Measurements from ENCODE around the gene MIEF1. TPM values are rescaled to one million over a fixed set of nuclear protein-coding genes. Genes with fewer than 3 reads are reported as not detected.

MIEF1 gene
- total and polyA plus RNA-seq, 8 donors, result 5.1 to 47.3 (median 16.2) TPM

DNA sequence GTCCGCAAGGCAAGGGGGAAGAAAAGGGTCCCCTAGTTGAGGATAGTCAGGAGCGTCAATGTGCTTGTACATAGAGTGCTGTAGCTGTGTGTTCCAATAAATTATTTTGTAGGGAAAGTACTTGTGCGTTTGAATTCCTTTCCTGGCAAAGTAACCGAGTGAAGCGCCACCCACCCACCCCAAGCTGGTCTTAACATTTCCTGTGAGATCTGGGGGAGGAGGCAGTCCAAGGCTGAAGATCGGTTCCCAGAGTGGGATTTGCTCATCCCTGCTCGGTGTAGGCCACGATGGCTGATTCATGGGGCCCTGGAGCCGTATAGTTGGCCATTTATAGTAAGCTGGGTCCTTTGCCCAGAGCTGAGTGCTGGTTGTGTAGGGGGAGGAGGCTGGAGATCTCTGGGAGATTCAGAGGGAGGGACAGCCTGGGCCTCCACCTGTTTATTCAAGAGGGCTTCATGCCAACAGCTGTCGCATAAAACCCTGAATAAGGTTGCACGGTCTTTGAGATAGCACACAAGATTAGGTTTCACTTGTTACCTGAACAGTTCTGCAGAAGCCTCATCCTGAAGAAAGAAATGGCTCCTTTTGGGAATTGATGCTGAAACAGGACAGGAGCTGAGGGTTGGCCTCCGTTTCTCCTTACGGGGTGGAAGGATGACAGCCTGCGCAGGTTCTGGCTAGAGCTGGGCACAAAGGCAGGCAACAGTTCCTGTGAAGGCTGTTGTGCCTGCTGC, 20.6 kb downstream of the MIEF1 start:
- peak; percentile 56 to 73 for DNase-seq
- H3K4me1 ChIP-seq, result peaks cover 46 to 82% (median 79%) of the 10 kb centered on the region in 4 donors
- TF ChIP-seq, protein P1, sequence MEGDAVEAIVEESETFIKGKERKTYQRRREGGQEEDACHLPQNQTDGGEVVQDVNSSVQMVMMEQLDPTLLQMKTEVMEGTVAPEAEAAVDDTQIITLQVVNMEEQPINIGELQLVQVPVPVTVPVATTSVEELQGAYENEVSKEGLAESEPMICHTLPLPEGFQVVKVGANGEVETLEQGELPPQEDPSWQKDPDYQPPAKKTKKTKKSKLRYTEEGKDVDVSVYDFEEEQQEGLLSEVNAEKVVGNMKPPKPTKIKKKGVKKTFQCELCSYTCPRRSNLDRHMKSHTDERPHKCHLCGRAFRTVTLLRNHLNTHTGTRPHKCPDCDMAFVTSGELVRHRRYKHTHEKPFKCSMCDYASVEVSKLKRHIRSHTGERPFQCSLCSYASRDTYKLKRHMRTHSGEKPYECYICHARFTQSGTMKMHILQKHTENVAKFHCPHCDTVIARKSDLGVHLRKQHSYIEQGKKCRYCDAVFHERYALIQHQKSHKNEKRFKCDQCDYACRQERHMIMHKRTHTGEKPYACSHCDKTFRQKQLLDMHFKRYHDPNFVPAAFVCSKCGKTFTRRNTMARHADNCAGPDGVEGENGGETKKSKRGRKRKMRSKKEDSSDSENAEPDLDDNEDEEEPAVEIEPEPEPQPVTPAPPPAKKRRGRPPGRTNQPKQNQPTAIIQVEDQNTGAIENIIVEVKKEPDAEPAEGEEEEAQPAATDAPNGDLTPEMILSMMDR (IDR thresholded peaks at IDR 0.05), result no peak
- TF ChIP-seq POLR2AphosphoS5 (IDR thresholded peaks at IDR 0.05), result peak in 2 of 3 donors; percentile 9 to 20
- no peaks in the 10 kb centered on the region for H3K9me3 ChIP-seq
- WGBS, 5 donors, result 4 to 11% (median 6%) methylated on average over 13 to 14 of the region's 14 CpGs
- peak overlapping the region; percentile 48 to 100 (median 99) for H3K27ac ChIP-seq
- H3K36me3 ChIP-seq, result peaks cover 37 to 55% (median 53%) of the 10 kb centered on the region in 4 donors
- peak overlapping the region; percentile 95 to 100 (median 98) for H3K4me3 ChIP-seq
- no peaks in the 10 kb centered on the region for H3K27me3 ChIP-seq
- intact Hi-C loops (cut with DNase I; ENCODE audit: low total_unique reads), result no loop called here

DNA sequence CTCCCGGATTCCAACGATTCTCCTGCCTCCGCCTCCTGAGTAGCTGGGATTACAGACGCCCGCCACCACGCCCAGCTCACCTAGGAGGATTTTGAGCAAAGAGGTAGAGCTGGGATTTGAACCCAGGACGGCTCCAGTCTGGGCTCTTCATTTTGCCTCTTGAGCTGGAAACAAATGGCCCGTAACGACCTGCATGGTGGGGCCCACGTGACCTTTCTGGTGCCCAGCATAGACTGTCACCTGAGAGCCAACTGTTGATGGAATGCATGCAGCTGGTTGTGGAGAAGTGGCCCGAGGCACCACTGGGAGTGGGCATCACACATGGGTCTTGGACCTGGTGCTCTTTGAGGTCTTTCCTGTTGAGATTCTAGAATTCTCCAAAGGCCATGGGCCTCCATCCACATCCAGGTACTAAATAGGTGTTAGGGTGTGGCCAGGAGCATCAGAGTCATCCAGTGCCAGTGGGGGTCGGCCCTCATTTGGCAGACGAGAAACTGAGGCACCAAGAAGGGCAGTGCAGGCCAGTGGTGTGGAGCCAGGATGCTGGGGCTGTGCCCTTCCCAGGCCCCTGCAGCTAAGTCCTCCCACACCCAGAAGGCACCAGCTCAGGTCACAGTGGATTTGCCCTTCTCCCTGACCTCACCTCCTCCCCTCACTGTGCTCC, 22.1 kb downstream of the MIEF1 start:
- Histone ChIP-seq H3K27ac (peak overlapping the region in 4 of 5 donors; percentile 28 to 100 (median 70)), H3K9me3 (no peaks in the 10 kb centered on the region), H3K27me3 (no peaks in the 10 kb centered on the region), H3K4me1 (peaks cover 55 to 84% (median 82%) of the 10 kb centered on the region in 4 donors), H3K4me3 (peak overlapping the region in 2 of 4 donors; percentile 95 to 99), H3K36me3 (peaks cover 43 to 69% (median 66%) of the 10 kb centered on the region in 4 donors)
- WGBS, 5 donors, result 54 to 65% (median 58%) methylated on average over 10 to 13 of the region's 13 CpGs
- no peak for TF ChIP-seq POLR2A (IDR thresholded peaks at IDR 0.05)
- no peak for TF ChIP-seq POLR2AphosphoS5 (IDR thresholded peaks at IDR 0.05)
- no peak for TF ChIP-seq EP300 (IDR thresholded peaks at IDR 0.05)
- TF ChIP-seq, protein P1 (IDR thresholded peaks at IDR 0.05), result no peak
- DNase-seq, result no peak
- intact Hi-C loops (cut with DNase I; ENCODE audit: low total_unique reads), result no loop called here

DNA sequence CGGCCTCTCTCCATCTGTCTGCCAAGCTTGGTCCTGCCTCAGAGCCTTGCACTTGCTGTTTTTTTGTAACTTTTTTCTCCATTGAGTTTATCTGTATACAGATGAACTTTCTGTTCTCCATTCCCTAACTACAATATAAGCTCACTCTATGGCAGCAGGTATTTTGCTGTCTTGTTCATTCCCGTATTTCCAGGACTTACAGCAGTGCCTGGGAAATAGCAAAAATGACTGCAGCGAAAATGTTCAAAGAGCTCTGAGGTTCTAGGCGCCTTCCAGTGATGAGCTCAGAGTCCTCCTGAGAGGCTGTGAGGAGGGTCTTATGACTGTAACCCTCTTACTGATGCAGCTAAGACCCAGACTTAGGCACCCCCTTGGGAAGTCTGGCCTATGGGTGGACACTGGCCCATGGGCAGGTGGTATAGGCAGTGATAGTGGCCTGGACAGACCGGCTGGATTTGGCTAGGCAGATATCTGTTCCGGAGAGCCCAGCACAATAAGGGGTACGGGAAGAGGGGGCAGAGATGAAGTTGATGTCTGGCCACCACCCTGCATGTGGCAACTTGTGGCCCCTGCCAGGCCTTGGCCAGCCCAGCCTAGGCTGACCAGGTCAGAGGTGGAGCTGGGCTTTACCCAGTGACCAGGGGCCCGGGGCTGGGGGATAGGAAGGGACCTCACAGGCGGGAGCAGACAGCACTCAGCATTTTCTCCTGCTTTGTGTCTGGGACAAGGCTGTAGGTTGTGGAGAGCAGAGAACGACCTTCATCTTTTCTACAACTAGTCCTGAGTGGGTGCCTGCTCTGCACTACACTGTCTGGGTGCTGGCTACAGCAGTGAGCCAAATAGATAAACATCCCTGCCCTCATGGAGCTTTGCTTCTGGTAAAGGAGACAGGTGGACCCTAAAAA, 22.9 kb downstream of the MIEF1 start:
- Histone ChIP-seq H3K27ac (peak overlapping the region; percentile 3 to 99 (median 41)), H3K36me3 (peaks cover 44 to 76% (median 73%) of the 10 kb centered on the region in 4 donors), H3K9me3 (no peaks in the 10 kb centered on the region), H3K27me3 (no peaks in the 10 kb centered on the region), H3K4me3 (peak overlapping the region in 2 of 4 donors; percentile 95 to 99), H3K4me1 (peaks cover 61 to 88% (median 86%) of the 10 kb centered on the region in 4 donors)
- no peak for TF ChIP-seq POLR2A (IDR thresholded peaks at IDR 0.05)
- TF ChIP-seq POLR2AphosphoS5 (IDR thresholded peaks at IDR 0.05), result no peak
- no peak for TF ChIP-seq EP300 (IDR thresholded peaks at IDR 0.05)
- TF ChIP-seq, protein P1 (IDR thresholded peaks at IDR 0.05), result no peak
- no peak for DNase-seq
- WGBS, 5 donors, result 70 to 75% (median 73%) methylated on average over 9 to 10 of the region's 10 CpGs
- intact Hi-C loops (cut with DNase I; ENCODE audit: low total_unique reads), result no loop called here

DNA sequence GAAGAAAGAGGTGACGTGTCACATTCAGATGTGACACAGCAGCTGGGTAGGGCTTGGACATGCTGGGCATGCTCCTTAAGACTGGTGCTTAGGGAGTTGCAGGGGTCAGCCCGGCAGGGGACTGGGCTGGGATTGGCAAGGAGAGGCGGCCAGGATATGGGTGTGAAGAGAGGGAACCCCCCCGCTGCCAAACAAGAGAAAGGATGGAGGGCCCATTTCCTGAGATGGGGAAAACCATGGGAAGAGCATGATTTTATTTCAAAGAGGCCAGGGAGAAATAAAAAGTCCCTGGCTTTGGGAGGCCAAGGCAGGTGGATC, 23.5 kb downstream of the MIEF1 start:
- DNase-seq, result no peak
- TF ChIP-seq POLR2AphosphoS5 (IDR thresholded peaks at IDR 0.05) (no peak), POLR2A (IDR thresholded peaks at IDR 0.05) (no peak)
- TF ChIP-seq, protein P1 (IDR thresholded peaks at IDR 0.05), result no peak
- Histone ChIP-seq H3K4me1 (peaks cover 67 to 94% (median 92%) of the 10 kb centered on the region in 4 donors), H3K4me3 (no peak overlapping the region), H3K36me3 (peaks cover 48 to 81% (median 78%) of the 10 kb centered on the region in 4 donors), H3K27me3 (no peaks in the 10 kb centered on the region), H3K9me3 (no peaks in the 10 kb centered on the region), H3K27ac (peak overlapping the region in 3 of 5 donors; percentile 4 to 99 (median 82))
- intact Hi-C loops (cut with DNase I; ENCODE audit: low total_unique reads), result no loop called here
- 55 to 73% (median 68%) methylated on average over 4 of the region's 4 CpGs for WGBS, 5 donors

Measured in stomach (tissue), 9 donors.